Measurements from ENCODE around the gene NMRK2.
A peak's percentile ranks its signal among the peaks of the same experiment; 100 is the strongest.
"Not testable (repeated sequence)": the region's sequence is repeated elsewhere in the genome, so short reads cannot be mapped to it uniquely, and the experiment has no call there.

Gene NMRK2

GRCh38 chr19:3966051-3967017, 33.5 kb downstream of the NMRK2 start:
- DNase-seq, result no peak

GRCh38 chr19:3967983-3968382, 35.1 kb downstream of the NMRK2 start:
- not testable (repeated sequence) for DNase-seq

GRCh38 chr19:3968556-3969434, 35.9 kb downstream of the NMRK2 start:
- DNase-seq, result no peak

- no peak for DNase-seq
Observed at GRCh38 chr19:3969435-3970312, 36.8 kb downstream of the NMRK2 start.

- no peak for DNase-seq
Observed at GRCh38 chr19:3970313-3970807, 37.5 kb downstream of the NMRK2 start.

- peak; percentile 97 for DNase-seq
Observed at GRCh38 chr19:3970808-3971598, 38.1 kb downstream of the NMRK2 start, which contains the start of gene DAPK3. TSS of gene DAPK3 (minus strand) at chr19:3971099. CDS start at chr19:3969735, 1,364 bp downstream.

GRCh38 chr19:3975144-3975543, 42.3 kb downstream of the NMRK2 start:
- no peak for DNase-seq

GRCh38 chr19:3975637-3976087, 42.8 kb downstream of the NMRK2 start:
- DNase-seq, result no peak

GRCh38 chr19:3976495-3977241, 43.8 kb downstream of the NMRK2 start:
- no peak for DNase-seq

- no peak for DNase-seq
Observed at GRCh38 chr19:3977242-3978143, 44.6 kb downstream of the NMRK2 start.

- DNase-seq, result no peak
Observed at GRCh38 chr19:3978145-3978544, 45.3 kb downstream of the NMRK2 start.

- no peak for DNase-seq
Observed at GRCh38 chr19:3979289-3979673, 46.4 kb downstream of the NMRK2 start.

GRCh38 chr19:3979674-3980352, 46.9 kb downstream of the NMRK2 start:
- DNase-seq, result no peak

GRCh38 chr19:3980353-3981251, 47.7 kb downstream of the NMRK2 start:
- no peak for DNase-seq

GRCh38 chr19:3981373-3981735, 48.5 kb downstream of the NMRK2 start:
- no peak for DNase-seq

GRCh38 chr19:3981736-3982681, 49.1 kb downstream of the NMRK2 start:
- DNase-seq, result no peak
